Endothelial cell of umbilical vein (primary cell): ENCODE measurements around the gene SCAI. TPM values are rescaled to one million over a fixed set of nuclear protein-coding genes. Genes with fewer than 3 reads are reported as not detected.

Experiments
- BruUV-seq: library from RNA; stranded (reverse); fragments of 400-500 nt; replicated peaks from 2 replicates; lab custom pipeline; 2021; lab: Mats Ljungman, UMichigan
- CTCF ChIA-PET: fragments of 300-600, 350-600 bp; sonication (Branson Sonifier 250); formaldehyde crosslinking; loops from one replicate; lab custom pipeline; 2021; ENCODE audit warnings: antibody characterized with exemption, inconsistent platforms; lab: Charles Lee
- POLR2A ChIA-PET: fragments of 300-600, 350-600 bp; sonication (Branson Sonifier 250); formaldehyde crosslinking; loops from one replicate; lab custom pipeline; 2021; ENCODE audit warnings: antibody characterized with exemption, inconsistent platforms; lab: Charles Lee
- DNase-seq: peaks from one replicate; pipeline ENCODE4 v3.0.0-alpha.2; 2011; ENCODE audit warnings: low read depth, low spot score
- FAIRE-seq: peaks from 2 replicates; lab custom pipeline; 2011; peaks lifted over from hg19 to GRCh38; lab: Jason Lieb, UNC
- H2AFZ ChIP-seq: 2 replicates; pipeline ENCODE4 v1.6.0; 2012; ENCODE audit warnings: low read depth, low read length, control low read depth, inconsistent platforms
- H3K27ac ChIP-seq: 2 replicates; pipeline ENCODE4 v1.5.1; 2011; ENCODE audit warnings: low read depth, mild to moderate bottlenecking, control low read depth, low read length, moderate library complexity; ENCODE audit not compliant: insufficient read depth
- H3K27me3 ChIP-seq, 2 experiments: 2 replicates each; pipeline versions ENCODE4 v1.6.0 to v1.6.1; 2011; ENCODE audit warnings: low read length in 2 of 2, mixed read lengths in 1 of 2; ENCODE audit not compliant: control insufficient read depth in 2 of 2, insufficient read depth in 2 of 2
- H3K36me3 ChIP-seq, 2 experiments: 2 replicates in 1 of 2; 3 replicates in 1 of 2; pipeline ENCODE4 v1.5.1; 2011; ENCODE audit warnings: low read length in 2 of 2, mild to moderate bottlenecking in 1 of 2, moderate library complexity in 1 of 2; ENCODE audit not compliant: control insufficient read depth in 2 of 2, insufficient read depth in 2 of 2; ENCODE audit errors: extremely low read depth in 1 of 2
- H3K4me1 ChIP-seq: 3 replicates; pipeline ENCODE4 v1.5.1; 2011; ENCODE audit warnings: mild to moderate bottlenecking, low read length; ENCODE audit not compliant: control insufficient read depth, insufficient read depth; ENCODE audit errors: extremely low read depth
- H3K4me2 ChIP-seq: 2 replicates; pipeline ENCODE4 v1.6.1; 2011; ENCODE audit warnings: low read length, control low read depth, mixed read lengths; ENCODE audit not compliant: insufficient read depth
- H3K4me3 ChIP-seq, 3 experiments: fragments of 200-600 bp in 1 of 3; sonication (generic), shearing (Covaris generic) in 1 of 3; replicated peaks in 1 of 3; 2 replicates each; pipeline ENCODE4 v1.5.1; 2011 to 2016; ENCODE audit warnings: control low read depth in 3 of 3, low read length in 3 of 3, mild to moderate bottlenecking in 2 of 3, inconsistent platforms in 1 of 3, low read depth in 1 of 3, moderate library complexity in 1 of 3; ENCODE audit not compliant: insufficient read depth in 1 of 3
- H3K79me2 ChIP-seq: 2 replicates; pipeline ENCODE4 v1.6.0; 2012; ENCODE audit warnings: low read length, inconsistent platforms; ENCODE audit not compliant: control insufficient read depth, insufficient read depth
- H3K9ac ChIP-seq: replicated peaks from 2 replicates; pipeline ENCODE3; 2011; ENCODE audit warnings: low read length, control low read depth; ENCODE audit not compliant: insufficient read depth; ENCODE audit errors: extremely low read depth
- H3K9me1 ChIP-seq: replicated peaks from 3 replicates; pipeline ENCODE4 v1.6.0; 2011; ENCODE audit warnings: mild to moderate bottlenecking, low read length; ENCODE audit not compliant: control insufficient read depth, insufficient read depth; ENCODE audit errors: extremely low read depth
- H3K9me3 ChIP-seq: replicated peaks from 2 replicates; pipeline ENCODE4 v1.5.1; 2012; ENCODE audit warnings: low read length, inconsistent platforms; ENCODE audit not compliant: control insufficient read depth, insufficient read depth
- H4K20me1 ChIP-seq: replicated peaks from 2 replicates; pipeline ENCODE3; 2011; ENCODE audit warnings: mild to moderate bottlenecking, low read length; ENCODE audit not compliant: control insufficient read depth, insufficient read depth; ENCODE audit errors: extremely low read depth
- EZH2 ChIP-seq: IDR thresholded peaks from 2 replicates; pipeline ENCODE4 v1.6.1; 2012; ENCODE audit warnings: borderline replicate concordance, low read depth, mild to moderate bottlenecking, moderate library complexity, low read length, inconsistent platforms; ENCODE audit not compliant: severe bottlenecking
- FOS ChIP-seq: IDR thresholded peaks from 2 replicates; pipeline ENCODE4 v1.6.1; 2011; ENCODE audit warnings: mild to moderate bottlenecking, low read length, moderate library complexity, borderline replicate concordance; ENCODE audit not compliant: insufficient read depth
- GATA2 ChIP-seq: IDR thresholded peaks from 2 replicates; pipeline ENCODE4 v1.7.0; 2011; ENCODE audit warnings: low read depth, mild to moderate bottlenecking, moderate library complexity, mixed read lengths, low read length; ENCODE audit not compliant: insufficient read length, insufficient read depth
- JUN ChIP-seq: IDR thresholded peaks from 2 replicates; pipeline ENCODE4 v1.6.1; 2011; ENCODE audit warnings: borderline replicate concordance, low read depth; ENCODE audit not compliant: insufficient read length, insufficient read depth
- MYC ChIP-seq: IDR thresholded peaks from one replicate; pipeline ENCODE4 v1.6.1; 2011; ENCODE audit warnings: mild to moderate bottlenecking, low read depth, low read length
- POLR2A ChIP-seq: IDR thresholded peaks from 2 replicates; pipeline ENCODE4 v1.6.1; 2012; ENCODE audit warnings: low read depth, mild to moderate bottlenecking, control low read depth, low read length
- POLR2AphosphoS5 ChIP-seq: IDR thresholded peaks from 2 replicates; pipeline ENCODE4 v1.6.1; 2012; ENCODE audit warnings: low read depth, mild to moderate bottlenecking, control low read depth, low read length, moderate library complexity; ENCODE audit not compliant: insufficient read depth
- dilution Hi-C: fragments of 300-500 bp; cut with MboI; formaldehyde crosslinking; loops from one replicate; pipeline ENCODE4 v1.15.0; 2019; ENCODE audit warnings: low sequenced_read_pairs; ENCODE audit not compliant: extremely low pct_ligation_motif_present
- intact Hi-C: fragments of 100-400 bp; cut with micrococcal nuclease; formaldehyde crosslinking; loops from one replicate; pipeline ENCODE4 v1.10.0; 2022
- polyA plus RNA-seq, 4 experiments: library from polyadenylated mRNA; depleted of rRNA in 3 of 4; stranded (reverse) in 3 of 4; unstranded in 1 of 4; fragments of >200 nt; gene quantifications; 2 replicates each; pipeline versions ENCODE4 v1.2.1 to v1.2.3, GENCODE V29; 2011 to 2012; ENCODE audit warnings: missing spikeins in 1 of 4
- total RNA-seq: library from RNA; stranded (reverse); gene quantifications from 2 replicates; pipeline ENCODE4 v1.2.3, GENCODE V29; 2021
- TF ChIP-seq, protein P1 (sequence below), 2 donors: IDR thresholded peaks; 1 replicate in 1 of 2; 2 replicates in 1 of 2; pipeline ENCODE4 v1.5.1; 2011; ENCODE audit warnings: low read length in 2 of 2, mild to moderate bottlenecking in 2 of 2, moderate library complexity in 2 of 2, control low read depth in 1 of 2, inconsistent platforms in 1 of 2, low read depth in 1 of 2; ENCODE audit not compliant: insufficient read depth in 1 of 2; ENCODE audit errors: extremely low read depth in 1 of 2
- TF ChIP-seq, protein P2 (sequence below): IDR thresholded peaks from 2 replicates; pipeline ENCODE4 v1.6.1; 2011; ENCODE audit not compliant: insufficient read depth, insufficient read length

SCAI gene
- total and polyA plus RNA-seq, 2 donors (not counting 3 experiments of a cell fraction or from before 2014, with no cell fraction given): 2.0 to 9.3 TPM

DNA sequence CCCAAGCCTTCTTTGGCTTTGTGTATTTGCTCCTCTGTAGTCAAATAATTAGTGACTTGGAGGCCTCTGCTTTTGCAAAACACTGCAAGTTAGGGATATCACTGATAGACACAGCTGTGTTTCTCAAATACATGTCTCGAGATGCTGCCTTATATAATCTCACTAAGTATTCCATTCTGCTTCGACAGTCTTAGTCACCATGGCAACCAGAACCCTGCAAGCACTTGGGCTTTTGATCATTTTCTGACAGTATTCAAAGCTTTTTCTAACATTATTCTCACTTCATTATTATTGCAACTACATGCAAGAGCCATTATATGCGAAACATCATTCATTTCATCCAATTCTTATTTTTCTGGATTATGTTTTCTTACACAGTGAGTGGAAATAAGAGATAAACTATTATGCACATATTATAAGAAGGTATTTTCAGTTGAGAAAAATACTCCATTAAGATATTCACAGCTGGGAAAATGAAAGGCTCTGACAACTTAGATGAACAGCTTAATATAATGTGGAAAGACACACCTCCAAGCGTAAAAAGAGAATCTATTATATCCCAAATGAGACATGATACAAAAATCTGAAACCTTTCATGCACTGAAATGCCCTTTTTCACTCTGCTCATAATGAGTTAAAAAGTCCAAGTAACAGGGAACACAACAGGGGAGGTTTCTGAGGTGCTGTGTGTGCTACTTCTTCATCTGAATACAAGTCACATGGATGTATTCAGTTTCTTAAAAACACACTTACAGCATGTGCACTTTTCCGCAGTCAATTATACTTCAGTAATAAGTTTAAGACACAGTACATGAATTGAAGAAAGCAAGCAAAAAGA is 93.9 kb downstream of the SCAI start:
- H3K27me3 ChIP-seq: no peaks in the 10 kb centered on the region
- no peak overlapping the region for H3K27ac ChIP-seq
- H2AFZ ChIP-seq: no peak overlapping the region
- no TSS peak for BruUV-seq
- no peaks in the 10 kb centered on the region for H4K20me1 ChIP-seq
- H3K9me3 ChIP-seq: no peaks in the 10 kb centered on the region
- H3K9ac ChIP-seq: no peak overlapping the region
- no peak overlapping the region for H3K4me2 ChIP-seq
- H3K4me3 ChIP-seq: no peak overlapping the region
- dilution Hi-C loops: no loop called here
- no peaks in the 10 kb centered on the region for H3K36me3 ChIP-seq
- ChIA-PET CTCF (no interaction called here), POLR2A (no interaction called here)
- H3K4me1 ChIP-seq: no peaks in the 10 kb centered on the region
- TF ChIP-seq, protein P1, sequence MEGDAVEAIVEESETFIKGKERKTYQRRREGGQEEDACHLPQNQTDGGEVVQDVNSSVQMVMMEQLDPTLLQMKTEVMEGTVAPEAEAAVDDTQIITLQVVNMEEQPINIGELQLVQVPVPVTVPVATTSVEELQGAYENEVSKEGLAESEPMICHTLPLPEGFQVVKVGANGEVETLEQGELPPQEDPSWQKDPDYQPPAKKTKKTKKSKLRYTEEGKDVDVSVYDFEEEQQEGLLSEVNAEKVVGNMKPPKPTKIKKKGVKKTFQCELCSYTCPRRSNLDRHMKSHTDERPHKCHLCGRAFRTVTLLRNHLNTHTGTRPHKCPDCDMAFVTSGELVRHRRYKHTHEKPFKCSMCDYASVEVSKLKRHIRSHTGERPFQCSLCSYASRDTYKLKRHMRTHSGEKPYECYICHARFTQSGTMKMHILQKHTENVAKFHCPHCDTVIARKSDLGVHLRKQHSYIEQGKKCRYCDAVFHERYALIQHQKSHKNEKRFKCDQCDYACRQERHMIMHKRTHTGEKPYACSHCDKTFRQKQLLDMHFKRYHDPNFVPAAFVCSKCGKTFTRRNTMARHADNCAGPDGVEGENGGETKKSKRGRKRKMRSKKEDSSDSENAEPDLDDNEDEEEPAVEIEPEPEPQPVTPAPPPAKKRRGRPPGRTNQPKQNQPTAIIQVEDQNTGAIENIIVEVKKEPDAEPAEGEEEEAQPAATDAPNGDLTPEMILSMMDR (IDR thresholded peaks at IDR 0.05; ENCODE audit: extremely low read depth in 1 of 2, insufficient read depth in 1 of 2, low read depth in 1 of 2, low read length in 2 of 2): no peak
- TF ChIP-seq POLR2AphosphoS5 (no peak), POLR2A (no peak), FOS (no peak), MYC (no peak), JUN (no peak), EZH2 (no peak), GATA2 (no peak)
- TF ChIP-seq, protein P2, sequence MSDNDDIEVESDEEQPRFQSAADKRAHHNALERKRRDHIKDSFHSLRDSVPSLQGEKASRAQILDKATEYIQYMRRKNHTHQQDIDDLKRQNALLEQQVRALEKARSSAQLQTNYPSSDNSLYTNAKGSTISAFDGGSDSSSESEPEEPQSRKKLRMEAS: no peak
- H3K9me1 ChIP-seq: no peaks in the 10 kb centered on the region
- DNase-seq: no peak
- no peak for FAIRE-seq
- no peaks in the 10 kb centered on the region for H3K79me2 ChIP-seq
- intact Hi-C loops: no loop called here
